GM23338 (cell line): ENCODE measurements around the gene ACTA2. TPM values are rescaled to one million over a fixed set of nuclear protein-coding genes. Genes with fewer than 3 reads are reported as not detected.
A peak's percentile ranks its signal among the peaks of the same experiment; 100 is the strongest.

Source experiments
- ATAC-seq: fragments of 200-7000 bp; cut with Tn5 transposase; 3 replicates; pipeline ENCODE4 v1.9.1; 2020
- DNase-seq: peaks from one replicate; pipeline ENCODE4 v3.0.0-alpha.2; 2015; ENCODE audit warnings: low spot score
- H2AFZ ChIP-seq: fragments of 200-600 bp; sonication (generic); 2 replicates; pipeline ENCODE4 v1.8.0; 2016; ENCODE audit warnings: antibody characterized with exemption, mild to moderate bottlenecking, moderate library complexity
- H3F3A ChIP-seq: fragments of 200-600 bp; sonication (generic); replicated peaks from 2 replicates; pipeline ENCODE4 v1.8.0; 2017; ENCODE audit warnings: antibody characterized with exemption, mixed run types, low read depth
- H3K27ac ChIP-seq: fragments of 200-600 bp; sonication (generic); 2 replicates; pipeline ENCODE4 v1.6.1; 2016; ENCODE audit warnings: low read depth
- H3K27me3 ChIP-seq: fragments of 200-600 bp; sonication (generic); 2 replicates; pipeline ENCODE4 v1.8.0; 2016; ENCODE audit warnings: mild to moderate bottlenecking, mixed run types, moderate library complexity; ENCODE audit not compliant: insufficient read depth
- H3K36me3 ChIP-seq: fragments of 200-600 bp; sonication (generic); 2 replicates; pipeline ENCODE4 v1.8.0; 2016; ENCODE audit warnings: mild to moderate bottlenecking; ENCODE audit not compliant: insufficient read depth
- H3K4me1 ChIP-seq: fragments of 200-600 bp; sonication (generic); 2 replicates; pipeline ENCODE4 v1.8.0; 2016; ENCODE audit warnings: mild to moderate bottlenecking, moderate library complexity; ENCODE audit not compliant: insufficient read depth
- H3K4me2 ChIP-seq: fragments of 200-600 bp; sonication (generic); 2 replicates; pipeline ENCODE4 v1.7.1; 2017; ENCODE audit warnings: mixed run types
- H3K4me3 ChIP-seq: fragments of 200-600 bp; sonication (generic); 2 replicates; pipeline ENCODE4 v1.6.1; 2016; ENCODE audit warnings: mixed run types
- H3K79me2 ChIP-seq: fragments of 200-600 bp; sonication (generic); replicated peaks from 2 replicates; pipeline ENCODE4 v1.8.0; 2017; ENCODE audit warnings: mild to moderate bottlenecking; ENCODE audit not compliant: insufficient read depth
- H3K9me2 ChIP-seq: fragments of 200-600 bp; sonication (generic); 2 replicates; pipeline ENCODE4 v1.8.0; 2017; ENCODE audit not compliant: insufficient read depth
- H4K20me1 ChIP-seq: fragments of 200-600 bp; sonication (generic); replicated peaks from 2 replicates; pipeline ENCODE4 v1.8.0; 2017; ENCODE audit warnings: mild to moderate bottlenecking; ENCODE audit not compliant: insufficient read depth
- H3K27ac Mint-ChIP-seq: 2 replicates; pipeline ENCODE4 v1.8.0; 2020; ENCODE audit warnings: inconsistent platforms, mild to moderate bottlenecking, moderate library complexity, mixed read lengths
- H3K27me3 Mint-ChIP-seq: 3 replicates; pipeline ENCODE4 v1.8.0; 2022; ENCODE audit warnings: low read depth, mild to moderate bottlenecking, moderate library complexity, mixed read lengths, inconsistent platforms; ENCODE audit not compliant: insufficient read depth, poor library complexity
- H3K36me3 Mint-ChIP-seq: 3 replicates; pipeline ENCODE4 v1.8.0; 2021; ENCODE audit warnings: low read depth, mild to moderate bottlenecking, inconsistent platforms, moderate library complexity, mixed read lengths
- H3K4me1 Mint-ChIP-seq: 3 replicates; pipeline ENCODE4 v1.8.0; 2020; ENCODE audit warnings: mild to moderate bottlenecking, inconsistent platforms, mixed read lengths
- H3K4me3 Mint-ChIP-seq: 3 replicates; pipeline ENCODE4 v1.8.0; 2021; ENCODE audit warnings: moderate library complexity, mild to moderate bottlenecking, inconsistent platforms, mixed read lengths
- H3K9me3 Mint-ChIP-seq: 3 replicates; pipeline ENCODE4 v1.8.0; 2020; ENCODE audit warnings: moderate library complexity, mild to moderate bottlenecking, inconsistent platforms, mixed read lengths
- CREB1 ChIP-seq: fragments of 250-450 bp; sonication (Bioruptor Pico); IDR thresholded peaks from 2 replicates; pipeline ENCODE4 v1.5.0; 2020; ENCODE audit warnings: low read depth, mild to moderate bottlenecking, moderate library complexity
- EZH2 ChIP-seq: fragments of 200-600 bp; sonication (generic); IDR thresholded peaks from one replicate; pipeline ENCODE4 v1.8.0; 2017; ENCODE audit warnings: antibody characterized with exemption, mild to moderate bottlenecking, low read depth; ENCODE audit not compliant: unreplicated experiment
- EZH2phosphoT487 ChIP-seq: fragments of 200-600 bp; sonication (generic); IDR thresholded peaks from one replicate; pipeline ENCODE4 v1.8.1; 2018; ENCODE audit warnings: antibody characterized with exemption; ENCODE audit not compliant: unreplicated experiment
- NANOG ChIP-seq: IDR thresholded peaks from 2 replicates; pipeline ENCODE4 v1.6.1; 2016; ENCODE audit warnings: antibody characterized with exemption, borderline replicate concordance
- POLR2AphosphoS5 ChIP-seq: IDR thresholded peaks from 2 replicates; pipeline ENCODE4 v1.6.1; 2016; ENCODE audit warnings: antibody characterized with exemption, low read depth
- STAT1 ChIP-seq: IDR thresholded peaks from one replicate; pipeline ENCODE4 v1.6.1; 2016; ENCODE audit warnings: antibody characterized with exemption; ENCODE audit not compliant: unreplicated experiment
- ZNF331 ChIP-seq: fragments of 250-450 bp; sonication (Bioruptor Pico); IDR thresholded peaks from 2 replicates; pipeline ENCODE4 v1.5.0; 2020; ENCODE audit warnings: low read depth, mild to moderate bottlenecking, moderate library complexity
- polyA plus RNA-seq: library from polyadenylated mRNA; unstranded; fragments of >200 nt; fragmentation: Nextera tagmentation; extraction: Ambion mirVana; gene quantifications from 2 replicates; pipeline ENCODE4 v1.2.1, GENCODE V29; 2016
- total RNA-seq: library from RNA; depleted of rRNA; stranded (reverse); fragments of >200 nt; shearing (Covaris generic); gene quantifications from 2 replicates; pipeline ENCODE4 v1.2.3, GENCODE V29; 2014
- TF ChIP-seq, protein P1 (sequence below): IDR thresholded peaks from one replicate; pipeline ENCODE4 v1.6.1; 2018; ENCODE audit warnings: antibody characterized with exemption; ENCODE audit not compliant: unreplicated experiment

ACTA2 gene
- total and polyA plus RNA-seq, 2 experiments from 2014 or later, result 3.4 to 9.4 TPM

- Mint-ChIP-seq H3K27me3 (no peaks in the 10 kb centered on the region), H3K27ac (peak overlapping the region; percentile 43), H3K4me1 (peaks cover 13% of the 10 kb centered on the region; the same call in 2 of the 3 replicates), H3K36me3 (no peaks in the 10 kb centered on the region), H3K9me3 (no peaks in the 10 kb centered on the region), H3K4me3 (no peak overlapping the region)
- H3K9me2 ChIP-seq, result no peaks in the 10 kb centered on the region
- H3K4me3 ChIP-seq, result no peak overlapping the region
- peak overlapping the region; percentile 26; the same call in 1 of the 2 replicates for H3K27ac ChIP-seq
- H3F3A ChIP-seq, result no peaks in the 10 kb centered on the region
- no peak overlapping the region for H2AFZ ChIP-seq
- DNase-seq, result no peak
- no peaks in the 10 kb centered on the region for H3K79me2 ChIP-seq
- 0 out of 2 replicates have a peak, but pooled peaks cover 12% of the 10 kb centered on the region for H3K4me1 ChIP-seq
- H3K27me3 ChIP-seq, result no peaks in the 10 kb centered on the region
- TF ChIP-seq, protein P1, sequence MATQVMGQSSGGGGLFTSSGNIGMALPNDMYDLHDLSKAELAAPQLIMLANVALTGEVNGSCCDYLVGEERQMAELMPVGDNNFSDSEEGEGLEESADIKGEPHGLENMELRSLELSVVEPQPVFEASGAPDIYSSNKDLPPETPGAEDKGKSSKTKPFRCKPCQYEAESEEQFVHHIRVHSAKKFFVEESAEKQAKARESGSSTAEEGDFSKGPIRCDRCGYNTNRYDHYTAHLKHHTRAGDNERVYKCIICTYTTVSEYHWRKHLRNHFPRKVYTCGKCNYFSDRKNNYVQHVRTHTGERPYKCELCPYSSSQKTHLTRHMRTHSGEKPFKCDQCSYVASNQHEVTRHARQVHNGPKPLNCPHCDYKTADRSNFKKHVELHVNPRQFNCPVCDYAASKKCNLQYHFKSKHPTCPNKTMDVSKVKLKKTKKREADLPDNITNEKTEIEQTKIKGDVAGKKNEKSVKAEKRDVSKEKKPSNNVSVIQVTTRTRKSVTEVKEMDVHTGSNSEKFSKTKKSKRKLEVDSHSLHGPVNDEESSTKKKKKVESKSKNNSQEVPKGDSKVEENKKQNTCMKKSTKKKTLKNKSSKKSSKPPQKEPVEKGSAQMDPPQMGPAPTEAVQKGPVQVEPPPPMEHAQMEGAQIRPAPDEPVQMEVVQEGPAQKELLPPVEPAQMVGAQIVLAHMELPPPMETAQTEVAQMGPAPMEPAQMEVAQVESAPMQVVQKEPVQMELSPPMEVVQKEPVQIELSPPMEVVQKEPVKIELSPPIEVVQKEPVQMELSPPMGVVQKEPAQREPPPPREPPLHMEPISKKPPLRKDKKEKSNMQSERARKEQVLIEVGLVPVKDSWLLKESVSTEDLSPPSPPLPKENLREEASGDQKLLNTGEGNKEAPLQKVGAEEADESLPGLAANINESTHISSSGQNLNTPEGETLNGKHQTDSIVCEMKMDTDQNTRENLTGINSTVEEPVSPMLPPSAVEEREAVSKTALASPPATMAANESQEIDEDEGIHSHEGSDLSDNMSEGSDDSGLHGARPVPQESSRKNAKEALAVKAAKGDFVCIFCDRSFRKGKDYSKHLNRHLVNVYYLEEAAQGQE, result no peak
- no peaks in the 10 kb centered on the region for H4K20me1 ChIP-seq
- no peak for ATAC-seq
- no peaks in the 10 kb centered on the region for H3K36me3 ChIP-seq
- H3K4me2 ChIP-seq, result no peak overlapping the region
Observed at GRCh38 chr10:89001024-89001728, 48.6 kb upstream of the ACTA2 start.

DNA sequence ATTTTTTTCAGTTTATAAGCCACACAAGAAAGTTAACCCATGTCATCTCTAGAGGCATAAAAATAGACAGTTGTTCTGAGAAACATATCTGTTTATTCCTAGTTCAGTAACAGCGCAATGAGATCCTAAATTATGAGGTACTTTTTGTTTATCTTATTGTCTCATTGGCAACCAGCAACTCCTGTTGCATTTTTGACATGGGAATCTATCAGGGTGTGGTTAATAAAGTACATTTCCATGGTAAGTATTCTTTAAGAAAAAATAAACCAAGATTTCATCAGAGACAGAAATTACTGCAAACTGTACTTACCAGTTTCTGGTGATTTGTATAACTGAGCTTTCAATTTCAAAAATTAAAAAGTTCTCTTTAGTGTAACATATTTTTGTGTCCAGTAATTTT is 47.1 kb upstream of the ACTA2 start:
- Histone ChIP-seq H3K9me2 (no peaks in the 10 kb centered on the region), H3K4me1 (0 out of 2 replicates have a peak, but pooled peaks cover 12% of the 10 kb centered on the region), H3K27me3 (no peaks in the 10 kb centered on the region), H3K36me3 (no peaks in the 10 kb centered on the region), H3K27ac (no peak overlapping the region), H3K4me2 (no peak overlapping the region), H3K79me2 (no peaks in the 10 kb centered on the region), H2AFZ (no peak overlapping the region), H4K20me1 (no peaks in the 10 kb centered on the region), H3K4me3 (no peak overlapping the region), H3F3A (no peaks in the 10 kb centered on the region)
- no peak overlapping the region for H3K27ac Mint-ChIP-seq
- DNase-seq (no peak), ATAC-seq (no peak)
- no peaks in the 10 kb centered on the region for H3K36me3 Mint-ChIP-seq
- no peaks in the 10 kb centered on the region for H3K27me3 Mint-ChIP-seq
- H3K9me3 Mint-ChIP-seq, result no peaks in the 10 kb centered on the region
- H3K4me1 Mint-ChIP-seq, result peaks cover 13% of the 10 kb centered on the region; the same call in 2 of the 3 replicates
- H3K4me3 Mint-ChIP-seq, result no peak overlapping the region
- TF ChIP-seq POLR2AphosphoS5 (no peak), ZNF331 (CRISPR knock-in tag) (no peak), STAT1 (no peak), NANOG (no peak), CREB1 (CRISPR knock-in tag) (no peak), EZH2phosphoT487 (no peak), EZH2 (no peak)
- TF ChIP-seq, protein P1, result no peak
